AG04450 (cell line): ENCODE data around the gene EPG5. TPM values are rescaled to one million over a fixed set of nuclear protein-coding genes. Genes with fewer than 3 reads are reported as not detected.

Experiments
- CTCF ChIA-PET: fragments of 300-600, 350-600 bp; formaldehyde crosslinking; extraction: SDS; loops from one replicate; lab custom pipeline; 2022; ENCODE audit warnings: antibody characterized with exemption, inconsistent platforms; lab: Charles Lee
- POLR2A ChIA-PET: fragments of 350-600 bp; formaldehyde crosslinking; extraction: SDS; loops from one replicate; lab custom pipeline; 2021; ENCODE audit warnings: antibody characterized with exemption, inconsistent platforms; lab: Yijun Ruan, JAX
- DNase-seq: peaks from one replicate; pipeline ENCODE4 v3.0.0-alpha.2; 2011; ENCODE audit warnings: low read depth, low spot score
- H3K27ac ChIP-seq: one replicate; pipeline ENCODE4 v1.5.1; 2012; ENCODE audit warnings: low read depth, low read length, control low read depth
- H3K27me3 ChIP-seq: one replicate; pipeline ENCODE4 v1.6.0; 2012; ENCODE audit warnings: low read length; ENCODE audit not compliant: control insufficient read depth, insufficient read depth
- H3K4me3 ChIP-seq: 2 replicates; pipeline ENCODE4 v1.5.1; 2011; ENCODE audit warnings: mild to moderate bottlenecking, low read depth, low read length, control low read depth
- H3K9me3 ChIP-seq: 2 replicates; pipeline ENCODE4 v1.5.1; 2012; ENCODE audit warnings: low read length; ENCODE audit not compliant: control insufficient read depth, insufficient read depth
- polyA plus RNA-seq: library from polyadenylated mRNA; depleted of rRNA; stranded (reverse); fragments of >200 nt; gene quantifications from 2 replicates; pipeline ENCODE4 v1.2.3, GENCODE V29; 2011
- TF ChIP-seq, protein P1 (sequence below): IDR thresholded peaks from 2 replicates; pipeline ENCODE4 v1.5.1; 2011; ENCODE audit warnings: low read depth, low read length, control low read depth, inconsistent platforms

The EPG5 gene
- polyA plus RNA-seq, 1 experiment, result 51.5 TPM

DNA sequence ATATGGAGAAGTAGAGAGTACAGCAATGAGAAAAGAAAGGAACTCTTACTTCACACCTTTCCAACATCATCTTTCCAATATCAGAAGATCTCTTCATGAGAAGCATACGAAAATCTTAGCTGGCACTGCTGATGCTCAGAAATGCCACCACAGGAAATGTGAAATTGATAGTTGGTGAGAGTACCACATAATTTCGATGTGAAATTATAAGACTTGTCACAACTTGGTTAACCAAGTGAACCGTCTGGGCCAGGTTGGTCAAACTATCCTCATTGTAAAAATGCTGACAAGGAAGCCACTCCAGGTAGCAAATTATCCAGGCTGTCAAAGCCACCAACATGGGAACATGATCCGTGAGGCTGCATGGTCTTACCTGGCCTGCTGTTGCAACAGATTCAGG lies 66.5 kb downstream of the EPG5 start:
- TF ChIP-seq, protein P1, sequence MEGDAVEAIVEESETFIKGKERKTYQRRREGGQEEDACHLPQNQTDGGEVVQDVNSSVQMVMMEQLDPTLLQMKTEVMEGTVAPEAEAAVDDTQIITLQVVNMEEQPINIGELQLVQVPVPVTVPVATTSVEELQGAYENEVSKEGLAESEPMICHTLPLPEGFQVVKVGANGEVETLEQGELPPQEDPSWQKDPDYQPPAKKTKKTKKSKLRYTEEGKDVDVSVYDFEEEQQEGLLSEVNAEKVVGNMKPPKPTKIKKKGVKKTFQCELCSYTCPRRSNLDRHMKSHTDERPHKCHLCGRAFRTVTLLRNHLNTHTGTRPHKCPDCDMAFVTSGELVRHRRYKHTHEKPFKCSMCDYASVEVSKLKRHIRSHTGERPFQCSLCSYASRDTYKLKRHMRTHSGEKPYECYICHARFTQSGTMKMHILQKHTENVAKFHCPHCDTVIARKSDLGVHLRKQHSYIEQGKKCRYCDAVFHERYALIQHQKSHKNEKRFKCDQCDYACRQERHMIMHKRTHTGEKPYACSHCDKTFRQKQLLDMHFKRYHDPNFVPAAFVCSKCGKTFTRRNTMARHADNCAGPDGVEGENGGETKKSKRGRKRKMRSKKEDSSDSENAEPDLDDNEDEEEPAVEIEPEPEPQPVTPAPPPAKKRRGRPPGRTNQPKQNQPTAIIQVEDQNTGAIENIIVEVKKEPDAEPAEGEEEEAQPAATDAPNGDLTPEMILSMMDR, result no peak
- DNase-seq, result no peak
- no peak overlapping the region for H3K4me3 ChIP-seq
- CTCF ChIA-PET, result interaction anchor here (1.3 to 1.6 kb wide), 4 partner anchors 10 to 74 kb away, joined by 3 to 9 read pairs (median 4); no protein-coding TSS in a partner anchor
- H3K27ac ChIP-seq, result no peak overlapping the region
- no peaks in the 10 kb centered on the region for H3K9me3 ChIP-seq
- H3K27me3 ChIP-seq, result no peaks in the 10 kb centered on the region
- POLR2A ChIA-PET, result no interaction called here

GRCh38 chr18:45896991-45897390 lies 70.1 kb downstream of the EPG5 start:
- no peak for DNase-seq
- no peak overlapping the region for H3K4me3 ChIP-seq
- ChIA-PET POLR2A (no interaction called here), CTCF (interaction anchor here (1.2 kb wide), 1 partner anchor 9 kb away, joined by 3 read pairs; no protein-coding TSS in a partner anchor)
- H3K27me3 ChIP-seq, result no peaks in the 10 kb centered on the region
- no peaks in the 10 kb centered on the region for H3K9me3 ChIP-seq
- H3K27ac ChIP-seq, result no peak overlapping the region
- TF ChIP-seq, protein P1, result no peak

- Histone ChIP-seq H3K27me3 (no peaks in the 10 kb centered on the region), H3K9me3 (no peaks in the 10 kb centered on the region), H3K27ac (no peak overlapping the region), H3K4me3 (no peak overlapping the region)
- no peak for DNase-seq
- TF ChIP-seq, protein P1, result no peak
- ChIA-PET POLR2A (no interaction called here), CTCF (interaction anchor here (0.9 kb wide), 1 partner anchor 177 kb away, joined by 3 read pairs; no protein-coding TSS in a partner anchor)
Measured at GRCh38 chr18:45896452-45896851, 70.7 kb downstream of the EPG5 start.

DNA sequence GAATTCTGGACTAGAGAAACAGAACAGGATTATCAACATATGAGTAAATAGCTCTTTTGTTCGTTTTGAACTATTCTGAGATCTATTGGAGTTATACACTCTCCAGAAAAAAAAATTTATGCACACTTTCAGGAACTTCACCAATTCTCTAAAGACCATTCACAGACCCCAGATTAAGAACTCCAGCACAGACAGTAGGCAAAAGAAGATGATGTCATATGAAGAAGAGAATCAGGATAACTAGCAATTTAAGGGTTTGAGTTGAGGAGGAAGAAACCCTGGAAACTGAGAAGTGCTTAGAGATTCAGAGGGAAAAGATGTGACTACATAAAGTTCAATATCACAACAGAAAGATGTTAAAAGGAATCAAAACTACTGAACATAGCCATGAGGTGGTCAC lies 71.8 kb downstream of the EPG5 start:
- no peak overlapping the region for H3K27ac ChIP-seq
- no peak overlapping the region for H3K4me3 ChIP-seq
- H3K27me3 ChIP-seq, result no peaks in the 10 kb centered on the region
- TF ChIP-seq, protein P1, result no peak
- DNase-seq, result no peak
- CTCF ChIA-PET, result no interaction called here
- POLR2A ChIA-PET, result no interaction called here
- H3K9me3 ChIP-seq, result no peaks in the 10 kb centered on the region

GRCh38 chr18:45894818-45895217 lies 72.3 kb downstream of the EPG5 start:
- CTCF ChIA-PET, result interaction anchor here (0.8 kb wide), 1 partner anchor 14 kb away, joined by 3 read pairs; no protein-coding TSS in a partner anchor
- no peak overlapping the region for H3K27ac ChIP-seq
- no peak for DNase-seq
- H3K4me3 ChIP-seq, result no peak overlapping the region
- H3K9me3 ChIP-seq, result no peaks in the 10 kb centered on the region
- H3K27me3 ChIP-seq, result no peaks in the 10 kb centered on the region
- TF ChIP-seq, protein P1, result no peak
- POLR2A ChIA-PET, result no interaction called here
